Epithelial cell of esophagus (primary cell): ENCODE data around the gene MYH9.

Experiments
- DNase-seq: peaks from one replicate; pipeline ENCODE4 v3.0.0; 2010; ENCODE audit warnings: low read depth
- H3K4me3 ChIP-seq: 2 replicates; pipeline ENCODE4 v1.5.1; 2011; ENCODE audit warnings: mild to moderate bottlenecking, low read length, control low read depth
- CTCF ChIP-seq: IDR thresholded peaks from 2 replicates; pipeline ENCODE4 v1.5.1; 2011; ENCODE audit warnings: low read depth, mild to moderate bottlenecking, low read length, control low read depth, inconsistent platforms; ENCODE audit not compliant: insufficient read depth; ENCODE audit errors: missing control alignments

MYH9 gene

DNA sequence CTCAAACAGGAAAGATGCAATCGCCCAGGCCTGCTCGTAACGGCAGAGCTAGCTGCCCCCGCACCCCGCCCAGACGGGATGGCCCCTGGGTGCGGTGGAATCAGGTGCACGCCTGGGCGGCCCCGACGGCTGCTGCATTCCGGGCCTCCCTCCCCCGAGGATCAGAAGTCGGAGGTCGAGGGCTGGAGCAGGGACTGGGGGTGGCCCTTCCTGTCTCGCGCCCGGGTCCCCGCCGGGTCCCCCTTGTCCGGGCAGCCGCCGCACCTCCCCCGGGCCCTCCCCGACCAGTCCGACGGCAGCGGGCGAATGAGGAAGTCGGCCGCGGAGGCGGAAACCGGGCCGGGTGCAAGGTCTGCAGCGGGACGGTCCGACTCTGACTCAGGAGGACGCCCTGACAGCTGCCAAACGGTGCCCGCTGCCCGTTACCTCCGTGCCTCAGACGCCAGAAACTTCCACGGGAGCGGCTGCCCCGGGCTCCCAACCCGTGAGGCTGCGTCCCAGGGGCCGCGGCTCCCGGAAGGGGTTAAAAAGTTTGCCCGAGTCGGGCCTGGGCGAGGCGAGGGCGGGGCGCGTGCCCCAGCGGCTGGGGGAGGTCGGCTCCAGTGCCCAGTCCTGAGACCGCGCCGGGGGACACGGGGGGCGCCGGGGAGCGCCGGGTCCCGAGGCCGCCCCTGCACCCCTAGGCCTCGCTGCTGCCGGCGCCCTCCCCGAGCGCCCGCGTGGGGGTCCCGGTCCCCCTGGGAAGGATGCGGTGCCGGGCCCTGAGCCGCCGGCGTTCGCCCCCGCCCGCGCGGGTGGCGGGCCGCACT is 663 bp downstream of the MYH9 start:
- H3K4me3 ChIP-seq: peak overlapping the region; percentile 83
- no peak for TF ChIP-seq CTCF
- peak; percentile 37 for DNase-seq

GRCh38 chr22:36386351-36386899 is 1.3 kb downstream of the MYH9 start:
- H3K4me3 ChIP-seq: peak overlapping the region; percentile 83
- peak; percentile 35 for DNase-seq
- no peak for TF ChIP-seq CTCF

GRCh38 chr22:36385491-36386350 is 2.0 kb downstream of the MYH9 start:
- TF ChIP-seq CTCF: no peak
- H3K4me3 ChIP-seq: peak overlapping the region; percentile 83
- peak; percentile 86 for DNase-seq

- H3K4me3 ChIP-seq: peak overlapping the region; percentile 83
- no peak for TF ChIP-seq CTCF
- DNase-seq: no peak
Measured at GRCh38 chr22:36384766-36385481, 2.8 kb downstream of the MYH9 start.

- H3K4me3 ChIP-seq: no peak overlapping the region
- no peak for DNase-seq
- TF ChIP-seq CTCF: no peak
Measured at GRCh38 chr22:36383110-36383581, 4.6 kb downstream of the MYH9 start.

DNA sequence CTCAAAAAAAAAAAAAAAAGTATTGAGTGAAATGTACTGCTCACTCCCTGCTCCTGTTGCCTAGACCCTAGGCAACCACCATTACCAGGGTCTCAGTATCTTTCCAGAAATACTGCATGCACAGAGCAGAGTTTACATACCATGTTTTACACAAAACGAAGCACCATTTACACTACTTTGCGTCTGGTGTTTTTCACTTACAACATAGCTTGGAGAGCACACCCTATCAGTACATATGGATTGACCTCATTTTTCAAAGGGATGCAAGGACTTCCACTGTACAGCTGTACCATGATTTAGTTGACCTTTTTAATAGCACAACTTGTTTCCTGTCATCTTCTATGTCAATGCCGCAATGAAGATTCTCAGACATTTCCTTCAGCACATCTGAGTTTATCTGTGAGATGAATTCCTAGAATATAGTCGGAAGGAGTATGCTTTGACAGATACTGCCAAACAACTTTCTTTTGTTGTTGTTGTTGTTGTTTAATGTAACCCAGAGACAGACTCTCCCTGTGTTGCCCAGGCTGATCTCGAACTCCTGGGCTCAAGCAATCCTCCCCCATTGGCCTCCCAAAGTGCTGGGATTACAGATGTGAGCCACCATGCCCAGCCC is 6.1 kb downstream of the MYH9 start:
- H3K4me3 ChIP-seq: no peak overlapping the region
- no peak for TF ChIP-seq CTCF
- DNase-seq: no peak
